A549 treated with GW870086 at 1 μM for 4 hours (cell line): ENCODE measurements around the gene ONECUT1. TPM values are rescaled to one million over a fixed set of nuclear protein-coding genes. Genes with fewer than 3 reads are reported as not detected.

Experiments used
- total RNA-seq: library from RNA; stranded (reverse); fragments of 200-300 nt; extraction: Qiagen RNA extraction; gene quantifications from 5 replicates; pipeline ENCODE4 v1.2.3, GENCODE V29; 2022; ENCODE audit warnings: low read depth

ONECUT1 gene
- 0.09 to 0.17 TPM (median 0.12 TPM) in 4 of 5 replicates, not detected in the other for total RNA-seq

DNA sequence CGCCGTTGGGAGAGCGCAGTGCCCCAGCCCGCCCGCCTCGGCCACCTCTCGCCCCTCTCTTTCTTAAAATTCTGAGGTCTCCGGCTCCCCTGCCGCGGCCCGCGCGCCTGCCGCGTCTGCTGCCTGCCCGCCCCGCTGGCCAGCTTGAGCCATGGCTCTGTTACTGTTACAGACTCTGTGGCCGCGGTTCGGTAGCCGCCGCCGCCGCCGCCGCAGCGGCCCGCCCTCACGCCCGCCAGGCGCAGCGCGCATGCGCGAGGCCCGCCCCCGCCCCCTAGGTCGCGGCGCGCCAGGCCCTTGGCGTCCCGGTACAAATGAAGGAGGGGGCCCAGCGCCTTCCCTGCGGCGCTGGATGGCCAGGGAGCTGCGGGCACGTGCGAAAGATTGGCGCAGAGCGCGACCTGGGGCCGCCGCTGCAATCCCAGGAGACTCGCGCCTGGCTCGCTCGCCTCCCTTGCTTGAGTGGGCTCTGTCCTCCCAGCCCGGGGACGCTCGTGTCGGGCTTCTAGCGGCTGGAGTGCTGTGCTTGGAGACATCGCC is at the start of gene ONECUT1:
TSS of gene ONECUT1 (minus strand) at position 168 of the 540 bp plus-strand sequence. CDS start 452 bp downstream, outside the sequence.

Other genes starting within 250 kb of the ONECUT1 start
- gene ARPP19, start 221.3 kb downstream of the ONECUT1 start, total RNA-seq = 77.6 to 117 TPM (median 107 TPM) in 5 replicates
- gene ATOSA, start 110.9 kb downstream of the ONECUT1 start, total RNA-seq = 7.8 to 11.1 TPM (median 10.1 TPM) in 5 replicates